GM18951 (cell line): ENCODE data around the gene KCNQ5.

ENCODE experiments used
- POLR2A ChIP-seq: IDR thresholded peaks from 4 replicates; pipeline ENCODE4 v1.6.1; 2011; ENCODE audit warnings: mild to moderate bottlenecking; ENCODE audit not compliant: insufficient read length, insufficient read depth; ENCODE audit errors: extremely low read depth
- in situ Hi-C: fragments of 300-500 bp; cut with MboI; formaldehyde crosslinking; loops from one replicate; pipeline ENCODE4 v1.12.0; 2022; ENCODE audit warnings: low sequenced_read_pairs, mixed read lengths, inconsistent platforms; ENCODE audit not compliant: unreplicated experiment

Gene KCNQ5

DNA sequence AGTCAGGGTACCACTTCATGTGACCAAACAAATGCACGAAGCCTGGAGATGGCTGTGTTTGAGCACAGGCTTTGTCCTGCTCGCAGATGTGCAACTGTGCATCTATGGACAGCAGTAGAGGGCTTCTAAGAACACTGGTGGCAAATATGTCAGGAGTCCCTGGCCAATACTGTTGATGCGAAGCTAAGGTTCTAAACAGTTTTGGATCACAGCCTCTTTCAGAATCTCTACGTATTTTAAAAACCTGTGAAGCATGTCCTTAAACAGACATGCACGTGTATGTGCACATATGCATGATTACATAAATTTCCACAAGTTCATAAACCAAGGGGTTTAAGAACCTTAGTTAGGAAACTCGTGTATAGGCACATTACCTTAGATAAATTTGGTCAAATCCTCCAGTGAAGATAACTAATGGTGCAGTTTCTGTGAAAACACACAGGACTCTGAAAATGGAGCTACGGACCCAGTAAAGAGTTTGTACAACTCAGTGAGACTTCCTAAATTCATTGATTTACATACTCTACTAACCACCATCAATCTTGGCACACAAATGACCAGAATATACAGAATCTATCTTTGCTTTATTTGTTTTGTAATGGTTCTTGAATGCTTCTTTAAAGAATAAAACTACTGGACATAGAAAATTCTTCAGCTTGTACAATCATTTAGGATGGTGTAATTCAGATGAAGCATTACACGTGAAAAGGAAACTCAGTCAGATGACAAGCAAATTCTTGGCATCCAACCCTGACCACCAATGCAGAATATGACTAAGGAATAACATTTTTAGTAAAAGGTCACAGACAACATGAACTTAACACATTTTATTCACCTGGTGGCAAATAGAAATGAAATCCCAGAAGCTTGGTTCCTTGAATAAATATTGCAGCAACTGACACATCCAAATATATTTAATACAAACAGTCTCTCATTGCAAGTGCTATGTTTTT lies 27.4 kb downstream of the KCNQ5 start:
- in situ Hi-C loops: no loop called here
- TF ChIP-seq POLR2A: no peak

GRCh38 chr6:72650081-72650745 lies 28.3 kb downstream of the KCNQ5 start:
- in situ Hi-C loops: no loop called here
- TF ChIP-seq POLR2A: no peak

DNA sequence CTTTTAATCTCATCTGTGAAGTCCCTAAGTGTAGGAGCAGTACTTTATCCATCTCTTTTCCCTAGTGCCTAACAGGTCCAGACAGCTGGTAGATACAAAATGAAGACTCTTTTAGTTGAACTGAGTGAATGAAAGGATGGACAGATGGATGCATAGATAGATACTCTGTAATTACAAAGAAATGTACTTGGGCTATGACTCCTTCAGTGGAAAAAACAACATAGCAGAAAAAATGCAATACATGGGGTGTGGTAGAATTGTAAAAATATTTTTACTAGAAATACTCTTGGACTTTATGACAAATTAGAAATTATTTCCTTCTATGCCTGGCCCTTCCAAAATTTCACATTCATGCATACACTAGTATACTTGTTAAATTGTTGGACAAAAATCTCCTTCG lies 29.3 kb downstream of the KCNQ5 start:
- in situ Hi-C loops: no loop called here
- no peak for TF ChIP-seq POLR2A

GRCh38 chr6:72651967-72652956 lies 30.4 kb downstream of the KCNQ5 start:
- in situ Hi-C loops: no loop called here
- no peak for TF ChIP-seq POLR2A

- TF ChIP-seq POLR2A: no peak
- in situ Hi-C loops: no loop called here
Observed at GRCh38 chr6:72653026-72653425, 31.2 kb downstream of the KCNQ5 start.

DNA sequence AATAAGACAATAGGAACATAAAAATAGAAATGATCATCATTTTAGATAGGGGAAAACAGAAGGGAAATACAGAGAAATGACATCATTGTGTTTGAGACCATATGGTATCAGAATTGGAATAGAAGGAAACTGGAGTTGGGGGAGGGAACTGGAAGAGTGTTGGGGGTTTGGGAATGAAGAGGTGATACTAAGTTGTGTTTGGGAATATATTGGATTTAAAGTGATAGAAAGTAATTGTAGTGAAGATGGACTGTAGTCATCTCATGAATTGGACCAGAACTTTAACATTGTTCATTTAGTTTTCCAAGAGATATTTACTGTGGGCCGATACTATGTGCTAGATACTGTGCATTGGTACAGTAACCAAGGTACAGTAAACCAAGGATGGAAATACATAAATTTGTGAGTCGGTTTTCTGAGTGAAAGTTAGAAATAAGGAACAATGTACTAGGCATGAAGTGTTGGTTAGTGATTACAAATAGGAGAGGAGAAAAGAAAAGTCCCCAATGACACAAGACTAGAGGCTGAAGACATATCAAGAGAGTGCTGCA lies 32.3 kb downstream of the KCNQ5 start:
- in situ Hi-C loops: no loop called here
- TF ChIP-seq POLR2A: no peak

DNA sequence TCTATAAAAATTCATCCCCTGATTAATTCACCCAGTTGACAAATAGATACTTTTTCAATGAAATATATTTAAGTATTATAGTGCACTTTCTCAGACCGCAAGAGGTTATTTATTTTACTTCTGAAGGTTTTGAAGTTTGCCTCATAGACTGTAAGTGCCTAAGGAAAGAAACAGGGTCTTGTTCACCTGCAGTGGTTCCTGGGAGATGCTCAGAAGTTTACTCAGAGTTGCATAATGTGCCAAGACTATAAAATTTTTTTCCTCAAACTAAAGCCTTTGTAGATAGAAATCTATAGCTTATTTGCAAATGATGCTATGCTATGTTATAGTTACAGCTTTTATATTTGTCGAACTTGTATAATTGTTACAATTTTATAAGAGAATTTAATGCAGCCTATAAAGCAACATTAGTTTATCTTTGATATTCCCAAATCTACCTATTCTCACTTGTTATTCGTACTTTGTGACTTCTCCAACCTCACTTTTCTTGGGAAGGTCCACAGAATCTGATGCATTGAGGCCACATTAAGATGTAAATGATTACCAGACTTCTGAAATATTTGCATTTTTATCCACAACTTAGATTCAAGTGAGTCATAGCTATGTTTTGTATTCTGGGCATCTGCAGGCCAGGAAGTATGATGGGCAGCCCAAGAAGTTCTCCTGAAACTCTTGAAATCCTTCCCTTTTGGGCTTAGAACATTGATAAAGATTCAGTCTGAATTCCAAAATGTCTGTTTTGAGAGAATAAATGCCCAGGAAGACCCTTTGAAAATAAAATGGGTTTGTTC lies 35.7 kb downstream of the KCNQ5 start:
- no peak for TF ChIP-seq POLR2A
- in situ Hi-C loops: no loop called here

DNA sequence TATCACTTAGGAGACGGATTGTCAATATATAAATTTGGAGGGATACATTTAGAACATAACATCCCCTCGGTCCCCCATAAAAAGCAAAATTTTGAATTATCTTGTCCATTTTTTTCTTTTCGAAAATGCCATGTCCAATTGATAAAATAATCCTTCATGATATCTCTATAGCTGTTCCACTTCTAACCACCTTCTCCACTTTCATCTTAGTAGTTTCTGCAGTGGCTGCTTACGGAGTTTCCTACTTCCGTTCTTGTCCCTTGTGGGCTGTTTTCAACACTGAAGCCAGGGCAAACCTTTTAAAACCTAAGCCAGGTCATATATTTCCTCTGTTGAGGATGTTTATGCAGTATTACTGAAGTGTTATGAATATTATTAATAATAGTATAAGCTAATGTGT lies 37.9 kb downstream of the KCNQ5 start:
- TF ChIP-seq POLR2A: no peak
- in situ Hi-C loops: no loop called here

GRCh38 chr6:72661411-72661810 lies 39.5 kb downstream of the KCNQ5 start:
- in situ Hi-C loops: no loop called here
- no peak for TF ChIP-seq POLR2A

DNA sequence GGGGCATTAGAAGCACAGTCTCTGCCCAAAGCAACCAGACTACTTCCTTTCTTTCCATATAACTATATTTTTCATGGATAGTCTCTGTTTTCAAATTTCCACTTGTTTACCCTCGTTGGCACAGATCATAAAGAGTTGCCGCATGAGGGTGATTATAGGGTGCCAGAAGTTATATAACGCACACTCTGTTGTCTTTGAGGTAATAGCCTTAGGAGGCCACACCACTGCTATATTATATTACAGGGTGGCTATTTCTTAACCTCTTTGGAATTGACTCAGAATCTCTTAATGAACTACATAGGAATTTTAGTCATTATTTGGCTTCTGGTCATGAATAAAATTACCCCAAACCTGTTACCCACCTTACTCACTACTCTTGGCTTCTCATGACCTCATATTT lies 43.7 kb downstream of the KCNQ5 start:
- in situ Hi-C loops: no loop called here
- TF ChIP-seq POLR2A: no peak

DNA sequence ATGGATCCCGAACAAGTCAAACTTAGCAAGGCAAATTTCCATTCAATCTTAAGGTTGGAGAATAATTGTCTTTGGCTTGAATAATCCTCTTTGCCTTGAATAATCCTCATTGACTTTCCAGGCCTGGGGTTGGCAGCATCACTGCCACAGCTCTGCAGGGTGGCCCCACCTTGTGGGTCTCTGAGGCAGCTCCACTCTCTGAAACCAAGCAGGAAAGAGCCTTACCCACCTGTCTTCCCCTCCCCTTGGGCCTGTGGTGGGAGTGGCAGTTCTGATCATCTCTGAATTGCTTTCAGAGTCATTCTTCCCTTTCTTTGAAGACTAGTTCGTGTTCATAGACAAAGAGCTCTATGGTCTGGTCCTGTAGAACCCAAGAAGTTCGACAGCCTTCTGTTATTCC lies 47.5 kb downstream of the KCNQ5 start:
- in situ Hi-C loops: no loop called here
- TF ChIP-seq POLR2A: no peak

GRCh38 chr6:72672906-72673305 lies 51.0 kb downstream of the KCNQ5 start:
- in situ Hi-C loops: no loop called here
- TF ChIP-seq POLR2A: no peak
